MM.1S (cell line): ENCODE results near the gene APOC3.

Experiments
- DNase-seq: peaks from one replicate; pipeline ENCODE4 v3.0.0-alpha.2; 2015
- H2AFZ ChIP-seq: fragments of 300-600 bp; sonication (generic); 2 replicates; pipeline ENCODE4 v1.6.0; 2016; ENCODE audit warnings: antibody characterized with exemption, low read length
- H3F3A ChIP-seq: fragments of 300-600 bp; sonication (generic); 2 replicates; pipeline ENCODE4 v1.6.1; 2016; ENCODE audit warnings: mild to moderate bottlenecking, antibody characterized with exemption, low read length, moderate library complexity, mixed read lengths; ENCODE audit not compliant: insufficient read depth
- H3K27ac ChIP-seq: fragments of 300-600 bp; sonication (generic); 2 replicates; pipeline ENCODE4 v1.5.1; 2016; ENCODE audit warnings: mild to moderate bottlenecking, low read length
- H3K27me3 ChIP-seq: fragments of 300-600 bp; sonication (generic); replicated peaks from 2 replicates; pipeline ENCODE4 v1.6.0; 2016; ENCODE audit warnings: low read length; ENCODE audit not compliant: insufficient read depth
- H3K36me3 ChIP-seq: fragments of 300-600 bp; sonication (generic); replicated peaks from 2 replicates; pipeline ENCODE4 v1.6.1; 2016; ENCODE audit warnings: mild to moderate bottlenecking, low read length, mixed read lengths; ENCODE audit not compliant: insufficient read depth
- H3K4me1 ChIP-seq: fragments of 300-600 bp; sonication (generic); 2 replicates; pipeline ENCODE4 v1.6.1; 2016; ENCODE audit warnings: low read length, mixed read lengths
- H3K4me2 ChIP-seq: fragments of 300-600 bp; sonication (generic); 2 replicates; pipeline ENCODE4 v1.6.0; 2016; ENCODE audit warnings: low read depth, low read length
- H3K4me3 ChIP-seq: fragments of 300-600 bp; sonication (generic); 2 replicates; pipeline ENCODE4 v1.5.1; 2016; ENCODE audit warnings: low read length, mixed read lengths
- H3K79me2 ChIP-seq: fragments of 300-600 bp; sonication (generic); 2 replicates; pipeline ENCODE4 v1.6.1; 2016; ENCODE audit warnings: mixed run types, low read length, mixed read lengths
- H3K9ac ChIP-seq: fragments of 300-600 bp; sonication (generic); 2 replicates; pipeline ENCODE4 v1.6.1; 2016; ENCODE audit warnings: low read length, mixed read lengths
- H3K9me2 ChIP-seq: fragments of 300-600 bp; sonication (generic); replicated peaks from 2 replicates; pipeline ENCODE4 v1.6.1; 2016; ENCODE audit warnings: mild to moderate bottlenecking, low read length, mixed read lengths; ENCODE audit not compliant: insufficient read depth
- H3K9me3 ChIP-seq: fragments of 300-600 bp; sonication (generic); replicated peaks from 2 replicates; pipeline ENCODE4 v1.6.1; 2016; ENCODE audit warnings: mild to moderate bottlenecking, low read length, mixed read lengths; ENCODE audit not compliant: insufficient read depth
- H4K20me1 ChIP-seq: fragments of 300-600 bp; sonication (generic); 2 replicates; pipeline ENCODE4 v1.6.1; 2016; ENCODE audit warnings: mild to moderate bottlenecking, low read length, moderate library complexity, mixed read lengths; ENCODE audit not compliant: insufficient read depth
- CTCF ChIP-seq: fragments of 300-600 bp; sonication (generic); IDR thresholded peaks from 2 replicates; pipeline ENCODE4 v1.5.1; 2016; ENCODE audit warnings: antibody characterized with exemption, low read length, mixed read lengths
- EZH2 ChIP-seq: fragments of 300-600 bp; sonication (generic); optimal IDR thresholded peaks from 2 replicates; pipeline ENCODE3; 2017; ENCODE audit warnings: low read depth, mild to moderate bottlenecking, antibody characterized with exemption, low read length, mixed read lengths
- EZH2phosphoT487 ChIP-seq: fragments of 300-600 bp; sonication (generic); IDR thresholded peaks from 2 replicates; pipeline ENCODE4 v1.6.1; 2018; ENCODE audit warnings: antibody characterized with exemption, low read length

The APOC3 gene

GRCh38 chr11:116811194-116811593 lies 18.5 kb upstream of the APOC3 start:
- H3F3A ChIP-seq = no peaks in the 10 kb centered on the region
- no peaks in the 10 kb centered on the region for H4K20me1 ChIP-seq
- no peaks in the 10 kb centered on the region for H3K9me2 ChIP-seq
- H2AFZ ChIP-seq = no peak overlapping the region
- no peak overlapping the region for H3K9ac ChIP-seq
- no peaks in the 10 kb centered on the region for H3K79me2 ChIP-seq
- H3K4me3 ChIP-seq = no peak overlapping the region
- no peaks in the 10 kb centered on the region for H3K4me1 ChIP-seq
- DNase-seq = no peak
- H3K36me3 ChIP-seq = no peaks in the 10 kb centered on the region
- no peaks in the 10 kb centered on the region for H3K27me3 ChIP-seq
- no peak overlapping the region for H3K27ac ChIP-seq
- no peaks in the 10 kb centered on the region for H3K9me3 ChIP-seq
- H3K4me2 ChIP-seq = no peak overlapping the region
- TF ChIP-seq EZH2phosphoT487 (no peak), EZH2 (no peak), CTCF (no peak)

- H3K79me2 ChIP-seq = no peaks in the 10 kb centered on the region
Observed at GRCh38 chr11:116812109-116812508, 17.6 kb upstream of the APOC3 start.

GRCh38 chr11:116813170-116813569 lies 16.5 kb upstream of the APOC3 start:
- TF ChIP-seq CTCF = no peak
- TF ChIP-seq EZH2 = no peak
- no peak for TF ChIP-seq EZH2phosphoT487
- no peaks in the 10 kb centered on the region for H3K4me1 ChIP-seq
- H3F3A ChIP-seq = no peaks in the 10 kb centered on the region
- H4K20me1 ChIP-seq = no peaks in the 10 kb centered on the region
- no peak overlapping the region for H2AFZ ChIP-seq
- no peak overlapping the region for H3K27ac ChIP-seq
- H3K27me3 ChIP-seq = no peaks in the 10 kb centered on the region
- no peak for DNase-seq
- H3K4me2 ChIP-seq = no peak overlapping the region
- H3K9me3 ChIP-seq = no peaks in the 10 kb centered on the region
- H3K4me3 ChIP-seq = no peak overlapping the region
- no peaks in the 10 kb centered on the region for H3K36me3 ChIP-seq
- H3K9me2 ChIP-seq = no peaks in the 10 kb centered on the region
- H3K9ac ChIP-seq = no peak overlapping the region
- H3K79me2 ChIP-seq = no peaks in the 10 kb centered on the region

More at GRCh38 chr11:116812109-116812508, 17.6 kb upstream of the APOC3 start:
- Histone ChIP-seq H3K4me2 (no peak overlapping the region), H3K9me3 (no peaks in the 10 kb centered on the region), H3K36me3 (no peaks in the 10 kb centered on the region), H4K20me1 (no peaks in the 10 kb centered on the region), H2AFZ (no peak overlapping the region), H3F3A (no peaks in the 10 kb centered on the region), H3K9ac (no peak overlapping the region), H3K27ac (no peak overlapping the region), H3K9me2 (no peaks in the 10 kb centered on the region), H3K4me1 (no peaks in the 10 kb centered on the region), H3K27me3 (no peaks in the 10 kb centered on the region), H3K4me3 (no peak overlapping the region)
- TF ChIP-seq EZH2phosphoT487 (no peak), EZH2 (no peak), CTCF (no peak)
- no peak for DNase-seq
